SK-N-MC (cell line): ENCODE data around the gene SLC35B2.

ENCODE experiments used
- EZH2 ChIP-seq: fragments of 200-600 bp; sonication (generic); IDR thresholded peaks from one replicate; pipeline ENCODE4 v1.6.1; 2017; ENCODE audit warnings: antibody characterized with exemption
- FOXP2 ChIP-seq: optimal IDR thresholded peaks from 2 replicates; pipeline ENCODE3; 2011; ENCODE audit warnings: mild to moderate bottlenecking, moderate library complexity; ENCODE audit not compliant: insufficient read depth; ENCODE audit errors: extremely low read length, control extremely low read depth
- POLR2AphosphoS5 ChIP-seq: IDR thresholded peaks from 2 replicates; pipeline ENCODE4 v1.6.1; 2012; ENCODE audit warnings: mild to moderate bottlenecking, low read depth, low read length, borderline replicate concordance

GRCh38 chr6:44301782-44302564, 44.6 kb upstream of the SLC35B2 start:
- TF ChIP-seq POLR2AphosphoS5, result no peak
- no peak for TF ChIP-seq EZH2
- TF ChIP-seq FOXP2, result no peak
